B cell (primary cell): ENCODE measurements around the gene OLFML1. TPM values are rescaled to one million over a fixed set of nuclear protein-coding genes. Genes with fewer than 3 reads are reported as not detected.

ENCODE experiments used
- ATAC-seq: fragments of 200-7000 bp; cut with Tn5 transposase; one replicate; pipeline ENCODE4 v1.10.0; 2021; ENCODE audit warnings: low read depth, mild to moderate bottlenecking, moderate number of reproducible peaks, moderate library complexity
- CTCF ChIA-PET: fragments of 350-600 bp; sonication (Branson Sonifier 250); formaldehyde crosslinking; loops from one replicate; lab custom pipeline; 2021; ENCODE audit warnings: antibody characterized with exemption, inconsistent platforms; lab: Charles Lee
- POLR2A ChIA-PET: fragments of 350-600 bp; sonication (Branson Sonifier 250); formaldehyde crosslinking; loops from one replicate; lab custom pipeline; 2021; ENCODE audit warnings: antibody characterized with exemption; lab: Charles Lee
- DNase-seq: peaks from one replicate; pipeline ENCODE4 v3.0.0; 2013
- H2AFZ ChIP-seq: 2 replicates; pipeline ENCODE4 v1.6.1; 2012; ENCODE audit warnings: mild to moderate bottlenecking, low read depth, low read length; ENCODE audit not compliant: insufficient read depth, poor library complexity, severe bottlenecking
- H3K27ac ChIP-seq, 2 donors: 1 replicate in 1 of 2; 2 replicates in 1 of 2; pipeline ENCODE4 v1.5.1; 2012 to 2013; ENCODE audit warnings: low read length in 2 of 2, mild to moderate bottlenecking in 2 of 2, moderate library complexity in 1 of 2
- H3K27me3 ChIP-seq, 4 experiments: fragments of 200-600 bp in 1 of 4; sonication (generic) in 1 of 4; replicated peaks in 1 of 4; 1 replicate in 2 of 4; 2 replicates in 2 of 4; pipeline versions ENCODE4 v1.6.1 to v1.7.0; 2013 to 2016; ENCODE audit warnings: low read length in 3 of 4, mild to moderate bottlenecking in 2 of 4, mixed read lengths in 1 of 4, moderate library complexity in 1 of 4; ENCODE audit not compliant: insufficient read depth in 4 of 4, control insufficient read depth in 3 of 4; ENCODE audit errors: control extremely low read depth in 1 of 4
- H3K36me3 ChIP-seq, 2 experiments: replicated peaks in 1 of 2; 1 replicate in 1 of 2; 2 replicates in 1 of 2; pipeline versions ENCODE4 v1.6.1 to v1.7.1; 2013; ENCODE audit warnings: low read length in 1 of 2; ENCODE audit not compliant: insufficient read depth in 2 of 2, control insufficient read depth in 1 of 2; ENCODE audit errors: control extremely low read depth in 1 of 2, extremely low read depth in 1 of 2
- H3K4me1 ChIP-seq, 2 donors: fragments of 200-600 bp in 1 of 2; sonication (generic) in 1 of 2; 1 replicate in 1 of 2; 2 replicates in 1 of 2; pipeline versions ENCODE4 v1.5.1 to v1.6.1; 2013 to 2017; ENCODE audit warnings: low read length in 2 of 2; ENCODE audit not compliant: control insufficient read depth in 2 of 2, insufficient read depth in 2 of 2
- H3K4me2 ChIP-seq: replicated peaks from 2 replicates; pipeline ENCODE3; 2012; ENCODE audit warnings: mild to moderate bottlenecking, low read depth, low read length; ENCODE audit not compliant: poor library complexity, severe bottlenecking
- H3K4me3 ChIP-seq, 5 experiments: fragments of 200-600 bp in 1 of 5; sonication (generic) in 1 of 5; 1 replicate in 3 of 5; 2 replicates in 2 of 5; pipeline versions ENCODE4 v1.5.1 to v1.7.0; 2011 to 2016; ENCODE audit warnings: low read length in 4 of 5, mild to moderate bottlenecking in 4 of 5, low read depth in 2 of 5, control low read depth in 1 of 5, moderate library complexity in 1 of 5; ENCODE audit not compliant: insufficient read depth in 1 of 5; ENCODE audit errors: control extremely low read depth in 1 of 5, extremely low read depth in 1 of 5
- H3K79me2 ChIP-seq: fragments of 200-600 bp; sonication (generic); one replicate; pipeline ENCODE4 v1.6.0; 2016; ENCODE audit warnings: low read length; ENCODE audit not compliant: control insufficient read depth, insufficient read depth
- H3K9ac ChIP-seq: fragments of 200-600 bp; sonication (generic); 2 replicates; pipeline ENCODE4 v1.6.1; 2017; ENCODE audit warnings: mild to moderate bottlenecking, low read length, moderate library complexity
- H3K9me3 ChIP-seq, 3 donors: one replicate each; pipeline versions ENCODE4 v1.6.1 to v1.7.1; 2013; ENCODE audit warnings: low read length in 2 of 3; ENCODE audit not compliant: control insufficient read depth in 2 of 3, insufficient read depth in 1 of 3; ENCODE audit errors: control extremely low read depth in 1 of 3
- H4K20me1 ChIP-seq: 2 replicates; pipeline ENCODE4 v1.6.0; 2012; ENCODE audit warnings: mild to moderate bottlenecking, low read length; ENCODE audit not compliant: insufficient read depth, control insufficient read depth, poor library complexity, severe bottlenecking
- H3K27ac Mint-ChIP-seq: one replicate; pipeline ENCODE4 v1.8.0; 2021; ENCODE audit warnings: mixed read lengths
- H3K27me3 Mint-ChIP-seq: one replicate; pipeline ENCODE4 v1.8.0; 2021; ENCODE audit warnings: mixed read lengths
- H3K4me1 Mint-ChIP-seq: one replicate; pipeline ENCODE4 v1.8.0; 2021; ENCODE audit warnings: mixed read lengths
- H3K4me3 Mint-ChIP-seq: one replicate; pipeline ENCODE4 v1.8.0; 2021; ENCODE audit warnings: mixed read lengths
- H3K9me3 Mint-ChIP-seq: one replicate; pipeline ENCODE4 v1.8.0; 2022; ENCODE audit warnings: mixed read lengths; ENCODE audit not compliant: insufficient read depth
- EZH2 ChIP-seq: IDR thresholded peaks from 2 replicates; pipeline ENCODE4 v1.6.1; 2012; ENCODE audit warnings: borderline replicate concordance, low read depth, mild to moderate bottlenecking, moderate library complexity, low read length; ENCODE audit not compliant: insufficient read depth, poor library complexity, severe bottlenecking
- WGBS: methylation state at CpG from one replicate; pipeline ENCODE4 v1.1.5; 2013; ENCODE audit warnings: missing lambda C conversion rate; ENCODE audit not compliant: insufficient coverage; 5-methylcytosine and 5-hydroxymethylcytosine counted together
- intact Hi-C: fragments of 100-400 bp; cut with micrococcal nuclease; formaldehyde crosslinking; loops from one replicate; pipeline ENCODE4 v1.10.0; 2022
- polyA plus RNA-seq: library from polyadenylated mRNA; depleted of rRNA; stranded (reverse); fragments of >200 nt; gene quantifications from 2 replicates; pipeline ENCODE4 v1.2.3, GENCODE V29; 2012
- total RNA-seq, 2 donors: library from RNA; stranded (reverse); fragments of 120-200 nt in 1 of 2; gene quantifications; 1 replicate in 1 of 2; 2 replicates in 1 of 2; pipeline versions ENCODE4 v1.2.3 to v1.2.4, GENCODE V29; 2013 to 2022
- TF ChIP-seq, protein P1 (sequence below): fragments of 200-600 bp; IDR thresholded peaks from one replicate; pipeline ENCODE4 v1.8.0; 2022; ENCODE audit warnings: antibody characterized with exemption, mild to moderate bottlenecking

The OLFML1 gene
- total and polyA plus RNA-seq, 2 donors (not counting 1 experiment from before 2014, with no cell fraction given), result not detected

- Histone ChIP-seq H3K4me1 (no peaks in the 10 kb centered on the region), H3K79me2 (no peaks in the 10 kb centered on the region), H3K27me3 (no peaks in the 10 kb centered on the region), H3K27ac (no peak overlapping the region), H3K9me3 (peaks cover 0 to 3% (median 0%) of the 10 kb centered on the region in 3 donors), H3K9ac (no peak overlapping the region), H2AFZ (no peak overlapping the region), H4K20me1 (no peaks in the 10 kb centered on the region), H3K4me3 (no peak overlapping the region), H3K36me3 (no peaks in the 10 kb centered on the region), H3K4me2 (no peak overlapping the region)
- Mint-ChIP-seq H3K27ac (no peak overlapping the region), H3K4me1 (no peaks in the 10 kb centered on the region), H3K9me3 (no peaks in the 10 kb centered on the region), H3K4me3 (no peak overlapping the region), H3K27me3 (no peaks in the 10 kb centered on the region)
- CTCF ChIA-PET, result interaction anchor here (1.0 kb wide), 1 partner anchor 37 kb away, joined by 3 read pairs; no protein-coding TSS in a partner anchor
- no peak for TF ChIP-seq EZH2
- DNase-seq, result no peak
- intact Hi-C loops, result no loop called here
- 95% methylated on average over 2 of the region's 3 CpGs for WGBS
- POLR2A ChIA-PET, result no interaction called here
- no peak for ATAC-seq
These were observed 1.2 kb upstream of the OLFML1 start for GRCh38 chr11:7484131-7484530.

DNA sequence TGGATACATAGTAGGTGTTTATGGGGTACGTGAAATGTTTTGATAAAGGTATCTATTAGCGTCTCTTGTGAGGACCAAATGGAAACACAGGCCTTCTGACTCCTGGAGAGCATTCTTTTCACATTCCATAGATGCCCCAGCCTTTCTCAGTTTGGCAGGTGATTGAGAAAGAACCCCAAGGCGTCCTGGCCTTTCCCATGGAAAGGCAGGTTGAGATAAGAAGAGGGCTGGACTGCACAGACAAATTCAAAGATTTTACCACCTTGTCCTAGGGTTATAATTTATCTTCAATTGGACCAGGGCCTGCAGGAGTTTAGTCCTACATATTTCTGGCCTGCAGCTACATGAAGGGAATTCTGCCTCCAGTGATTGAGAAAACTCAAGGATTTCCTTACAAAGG lies 661 bp upstream of the OLFML1 start:
- H3K9me3 ChIP-seq, result peaks cover 0 to 3% (median 0%) of the 10 kb centered on the region in 3 donors
- WGBS, result 86% methylated on average over 1 of the region's 3 CpGs
- no peak for DNase-seq
- H3K27ac ChIP-seq, result no peak overlapping the region
- no peaks in the 10 kb centered on the region for H3K4me1 ChIP-seq
- Mint-ChIP-seq H3K4me1 (no peaks in the 10 kb centered on the region), H3K9me3 (no peaks in the 10 kb centered on the region), H3K4me3 (no peak overlapping the region), H3K27me3 (no peaks in the 10 kb centered on the region), H3K27ac (no peak overlapping the region)
- H3K4me3 ChIP-seq, result no peak overlapping the region
- no peak overlapping the region for H3K9ac ChIP-seq
- no peaks in the 10 kb centered on the region for H4K20me1 ChIP-seq
- no peak overlapping the region for H3K4me2 ChIP-seq
- no peak for TF ChIP-seq EZH2
- TF ChIP-seq, protein P1, sequence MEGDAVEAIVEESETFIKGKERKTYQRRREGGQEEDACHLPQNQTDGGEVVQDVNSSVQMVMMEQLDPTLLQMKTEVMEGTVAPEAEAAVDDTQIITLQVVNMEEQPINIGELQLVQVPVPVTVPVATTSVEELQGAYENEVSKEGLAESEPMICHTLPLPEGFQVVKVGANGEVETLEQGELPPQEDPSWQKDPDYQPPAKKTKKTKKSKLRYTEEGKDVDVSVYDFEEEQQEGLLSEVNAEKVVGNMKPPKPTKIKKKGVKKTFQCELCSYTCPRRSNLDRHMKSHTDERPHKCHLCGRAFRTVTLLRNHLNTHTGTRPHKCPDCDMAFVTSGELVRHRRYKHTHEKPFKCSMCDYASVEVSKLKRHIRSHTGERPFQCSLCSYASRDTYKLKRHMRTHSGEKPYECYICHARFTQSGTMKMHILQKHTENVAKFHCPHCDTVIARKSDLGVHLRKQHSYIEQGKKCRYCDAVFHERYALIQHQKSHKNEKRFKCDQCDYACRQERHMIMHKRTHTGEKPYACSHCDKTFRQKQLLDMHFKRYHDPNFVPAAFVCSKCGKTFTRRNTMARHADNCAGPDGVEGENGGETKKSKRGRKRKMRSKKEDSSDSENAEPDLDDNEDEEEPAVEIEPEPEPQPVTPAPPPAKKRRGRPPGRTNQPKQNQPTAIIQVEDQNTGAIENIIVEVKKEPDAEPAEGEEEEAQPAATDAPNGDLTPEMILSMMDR, result no peak
- H2AFZ ChIP-seq, result no peak overlapping the region
- no peaks in the 10 kb centered on the region for H3K79me2 ChIP-seq
- intact Hi-C loops, result no loop called here
- no peaks in the 10 kb centered on the region for H3K27me3 ChIP-seq
- no peak for ATAC-seq
- ChIA-PET CTCF (no interaction called here), POLR2A (no interaction called here)
- no peaks in the 10 kb centered on the region for H3K36me3 ChIP-seq
